GM20000 (cell line): ENCODE results near the gene TMEM178A.

ENCODE experiments used
- DNase-seq: peaks from one replicate; pipeline ENCODE4 v3.0.0; 2012; ENCODE audit warnings: low spot score
- CTCF ChIP-seq: IDR thresholded peaks from 2 replicates; pipeline ENCODE4 v1.5.1; 2012; ENCODE audit warnings: mild to moderate bottlenecking, control low read depth; ENCODE audit errors: extremely low read depth, missing control alignments

Gene TMEM178A

GRCh38 chr2:39688181-39688580, 22.5 kb downstream of the TMEM178A start:
- DNase-seq, result no peak
- TF ChIP-seq CTCF, result no peak

GRCh38 chr2:39689272-39689841, 23.6 kb downstream of the TMEM178A start:
- TF ChIP-seq CTCF, result no peak
- DNase-seq, result no peak

- no peak for DNase-seq
- no peak for TF ChIP-seq CTCF
Observed at GRCh38 chr2:39689876-39690275, 24.2 kb downstream of the TMEM178A start.

GRCh38 chr2:39693245-39693644, 27.5 kb downstream of the TMEM178A start:
- no peak for DNase-seq
- TF ChIP-seq CTCF, result no peak

GRCh38 chr2:39696101-39696553, 30.4 kb downstream of the TMEM178A start:
- TF ChIP-seq CTCF, result no peak
- no peak for DNase-seq

GRCh38 chr2:39696838-39697237, 31.1 kb downstream of the TMEM178A start:
- DNase-seq, result no peak
- no peak for TF ChIP-seq CTCF

GRCh38 chr2:39697454-39697853, 31.7 kb downstream of the TMEM178A start:
- DNase-seq, result no peak
- TF ChIP-seq CTCF, result no peak
